Activated B cell treated with CpG ODN at 0.5 μM for 24 hours (primary cell): ENCODE data around the gene IL2. TPM values are rescaled to one million over a fixed set of nuclear protein-coding genes. Genes with fewer than 3 reads are reported as not detected.

Experiments
- ATAC-seq: fragments of 200-7000 bp; cut with Tn5 transposase; one replicate; pipeline ENCODE4 v1.10.0; 2021; ENCODE audit warnings: low read depth, mild to moderate bottlenecking, moderate library complexity
- CTCF ChIA-PET: fragments of 350-600 bp; sonication (Branson Sonifier 250); formaldehyde crosslinking; loops from one replicate; lab custom pipeline; 2021; ENCODE audit warnings: antibody characterized with exemption; lab: Charles Lee
- POLR2A ChIA-PET: fragments of 350-600 bp; sonication (Branson Sonifier 250); formaldehyde crosslinking; loops from one replicate; lab custom pipeline; 2021; ENCODE audit warnings: antibody characterized with exemption; lab: Charles Lee
- DNase-seq: peaks from one replicate; pipeline ENCODE4 v3.0.0; 2022
- H3K27ac Mint-ChIP-seq: one replicate; pipeline ENCODE4 v1.8.0; 2020; ENCODE audit warnings: mixed read lengths
- H3K27me3 Mint-ChIP-seq: one replicate; pipeline ENCODE4 v1.8.0; 2021; ENCODE audit warnings: mixed read lengths
- H3K36me3 Mint-ChIP-seq: one replicate; pipeline ENCODE4 v1.8.0; 2021; ENCODE audit warnings: low read depth, mixed read lengths
- H3K4me1 Mint-ChIP-seq: one replicate; pipeline ENCODE4 v1.8.0; 2021; ENCODE audit warnings: mixed read lengths
- H3K4me3 Mint-ChIP-seq: one replicate; pipeline ENCODE4 v1.8.0; 2020; ENCODE audit warnings: mild to moderate bottlenecking, mixed read lengths
- H3K9me3 Mint-ChIP-seq: one replicate; pipeline ENCODE4 v1.8.0; 2020; ENCODE audit warnings: mixed read lengths
- CTCF ChIP-seq: fragments of 200-600 bp; IDR thresholded peaks from one replicate; pipeline ENCODE4 v1.8.0; 2022; ENCODE audit warnings: antibody characterized with exemption, mild to moderate bottlenecking
- intact Hi-C: fragments of 100-400 bp; cut with micrococcal nuclease; formaldehyde crosslinking; loops from one replicate; pipeline ENCODE4 v1.15.1; 2024
- total RNA-seq: library from RNA; stranded (reverse); gene quantifications from 2 replicates; pipeline ENCODE4 v1.2.3, GENCODE V29; 2022

Gene IL2
- total RNA-seq, 1 donor from 2014 or later, result not detected

- Mint-ChIP-seq H3K27ac (no peak overlapping the region), H3K4me3 (no peak overlapping the region), H3K27me3 (peaks cover 4% of the 10 kb centered on the region), H3K36me3 (no peaks in the 10 kb centered on the region), H3K9me3 (peaks cover 2% of the 10 kb centered on the region), H3K4me1 (no peaks in the 10 kb centered on the region)
- ATAC-seq (no peak), DNase-seq (no peak)
- TF ChIP-seq CTCF, result no peak
- intact Hi-C loops, result no loop called here
- CTCF ChIA-PET, result no interaction called here
- POLR2A ChIA-PET, result no interaction called here
Observed at GRCh38 chr4:122481766-122482405, 25.4 kb upstream of the IL2 start.

DNA sequence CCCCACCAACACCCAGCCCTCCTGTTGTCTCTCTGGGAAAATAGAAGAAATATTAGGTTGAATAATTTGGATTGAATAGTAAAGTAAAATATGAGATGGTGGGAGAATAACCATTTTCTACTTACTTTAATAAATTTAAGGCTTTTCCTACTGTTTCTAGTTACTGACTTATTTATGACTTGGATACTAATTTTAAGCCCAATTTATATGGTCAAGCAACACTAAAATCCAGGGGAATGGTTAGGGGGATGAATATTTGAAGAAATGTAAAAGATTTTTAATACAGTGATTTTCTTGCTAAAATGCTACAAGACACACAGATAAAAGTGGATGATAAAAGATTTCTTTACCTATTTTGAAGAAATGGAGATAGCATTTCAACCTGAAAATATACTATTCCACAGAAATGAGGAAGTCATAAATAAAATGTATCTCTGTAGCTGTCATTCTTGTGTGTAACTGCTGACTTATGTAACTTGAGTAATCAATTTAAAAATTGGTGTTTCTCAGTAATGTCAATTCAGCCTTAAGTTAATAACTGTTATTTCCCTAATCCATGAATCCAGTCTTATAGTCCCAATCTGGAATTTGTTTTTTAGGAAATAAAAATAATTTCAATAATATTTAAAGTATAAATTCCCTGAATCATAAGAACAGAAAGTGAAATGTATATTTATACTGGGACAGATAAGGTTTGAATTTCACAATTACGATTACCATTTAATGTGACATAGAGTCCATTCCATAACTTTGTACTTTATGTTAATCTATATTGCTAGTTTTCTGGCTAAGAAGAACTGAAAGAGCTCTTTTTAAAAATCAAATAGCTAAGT lies 24.3 kb upstream of the IL2 start:
- no peak for ATAC-seq
- POLR2A ChIA-PET, result no interaction called here
- DNase-seq, result no peak
- H3K9me3 Mint-ChIP-seq, result no peaks in the 10 kb centered on the region
- no peak overlapping the region for H3K27ac Mint-ChIP-seq
- H3K27me3 Mint-ChIP-seq, result peaks cover 4% of the 10 kb centered on the region
- CTCF ChIA-PET, result no interaction called here
- H3K4me3 Mint-ChIP-seq, result no peak overlapping the region
- TF ChIP-seq CTCF, result no peak
- intact Hi-C loops, result no loop called here
- no peaks in the 10 kb centered on the region for H3K4me1 Mint-ChIP-seq
- no peaks in the 10 kb centered on the region for H3K36me3 Mint-ChIP-seq

DNA sequence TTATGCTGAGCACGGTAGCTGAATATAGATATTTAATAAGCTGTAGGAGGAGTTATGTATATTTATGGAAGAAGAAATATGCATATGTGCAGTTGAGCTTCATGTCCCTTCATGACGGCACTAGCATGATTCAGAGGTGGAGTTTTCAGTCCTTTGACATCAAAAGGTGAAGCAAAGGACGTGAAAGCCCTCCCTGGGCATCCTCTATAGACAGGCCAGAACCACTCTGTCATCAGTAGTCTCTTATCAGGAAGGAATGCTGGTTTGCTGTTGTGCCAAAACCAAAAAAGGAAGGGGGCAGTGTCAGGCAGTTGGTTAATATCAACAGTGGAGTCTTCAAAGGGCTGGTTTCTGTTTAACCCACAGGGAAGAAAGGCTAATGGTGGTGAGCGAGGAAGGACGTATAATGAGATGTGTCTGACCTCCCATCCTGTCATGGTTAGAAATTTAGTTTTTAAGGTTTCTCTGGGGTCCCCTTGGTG lies 23.5 kb upstream of the IL2 start:
- Mint-ChIP-seq H3K9me3 (no peaks in the 10 kb centered on the region), H3K4me3 (no peak overlapping the region), H3K4me1 (no peaks in the 10 kb centered on the region), H3K36me3 (no peaks in the 10 kb centered on the region), H3K27me3 (peaks cover 2% of the 10 kb centered on the region), H3K27ac (no peak overlapping the region)
- no peak for DNase-seq
- ChIA-PET CTCF (no interaction called here), POLR2A (no interaction called here)
- ATAC-seq, result no peak
- TF ChIP-seq CTCF, result no peak
- intact Hi-C loops, result no loop called here

DNA sequence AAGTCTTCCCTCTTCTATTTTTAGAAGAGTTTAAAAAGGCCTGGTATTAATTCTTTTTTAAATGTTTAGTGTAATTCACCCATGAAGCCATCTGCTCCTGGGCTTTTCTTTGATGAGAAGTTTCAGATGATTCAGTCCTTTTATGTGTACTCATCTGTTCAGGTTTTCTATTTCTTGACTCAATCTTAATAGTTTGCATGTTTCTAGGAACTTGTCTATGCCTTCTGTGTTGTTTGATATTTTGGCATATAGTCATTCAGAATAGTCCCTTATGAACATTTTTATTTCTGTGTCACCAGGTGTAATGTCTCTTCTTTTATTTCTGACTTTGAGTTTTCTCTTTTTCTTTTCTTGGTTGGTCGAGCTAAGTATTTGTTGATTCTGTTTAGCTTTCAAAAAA lies 20.2 kb upstream of the IL2 start:
- intact Hi-C loops, result no loop called here
- Mint-ChIP-seq H3K27ac (no peak overlapping the region), H3K36me3 (no peaks in the 10 kb centered on the region), H3K27me3 (no peaks in the 10 kb centered on the region), H3K4me3 (no peak overlapping the region), H3K4me1 (no peaks in the 10 kb centered on the region), H3K9me3 (no peaks in the 10 kb centered on the region)
- ChIA-PET POLR2A (no interaction called here), CTCF (no interaction called here)
- DNase-seq (no peak), ATAC-seq (no peak)
- TF ChIP-seq CTCF, result no peak

GRCh38 chr4:122476126-122476525 lies 19.6 kb upstream of the IL2 start:
- ChIA-PET CTCF (no interaction called here), POLR2A (no interaction called here)
- DNase-seq, result no peak
- no peaks in the 10 kb centered on the region for H3K27me3 Mint-ChIP-seq
- H3K4me3 Mint-ChIP-seq, result no peak overlapping the region
- no peak for TF ChIP-seq CTCF
- ATAC-seq, result no peak
- H3K4me1 Mint-ChIP-seq, result no peaks in the 10 kb centered on the region
- H3K9me3 Mint-ChIP-seq, result no peaks in the 10 kb centered on the region
- H3K27ac Mint-ChIP-seq, result no peak overlapping the region
- H3K36me3 Mint-ChIP-seq, result no peaks in the 10 kb centered on the region
- intact Hi-C loops, result no loop called here
